ENCODE data around the gene DYNLT2B.
"Not testable (repeated sequence)": the region's sequence is repeated elsewhere in the genome, so short reads cannot be mapped to it uniquely, and the experiment has no call there.

DNA sequence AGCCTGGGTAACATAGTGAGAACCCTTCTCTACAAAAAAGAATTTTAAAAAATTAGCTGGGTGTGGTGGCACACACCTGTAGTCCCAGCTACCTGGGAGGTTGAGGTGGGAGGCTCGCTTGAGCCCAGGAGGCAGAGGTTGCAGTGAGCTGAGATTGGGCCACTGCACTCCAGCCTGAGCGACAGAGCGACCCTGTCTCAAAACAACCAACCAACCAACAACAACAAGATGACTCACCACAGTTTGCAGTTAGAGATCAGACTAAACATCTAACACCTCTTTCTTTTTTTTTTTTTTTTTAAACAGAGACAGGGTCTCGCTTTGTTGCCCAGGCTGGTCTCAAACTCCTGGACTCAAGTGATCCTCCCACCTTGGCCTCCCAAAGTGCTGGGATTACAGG lies 40.5 kb upstream of the DYNLT2B start:
- not testable (repeated sequence) for TF ChIP-seq CTCF (optimal IDR thresholded peaks at IDR 0.05 in 1 of 3, IDR thresholded peaks at IDR 0.05 in 1 of 3, conservative IDR thresholded peaks at IDR 0.05 in 1 of 3; ENCODE audit: extremely low read depth in 1 of 3, insufficient read depth in 2 of 3, low read length in 3 of 3); EZH2 (IDR thresholded peaks at IDR 0.05; ENCODE audit: low read length)

All from keratinocyte (primary cell).